ENCODE data around the gene WNT7A.

GRCh38 chr3:13796701-13797460 is 83.0 kb downstream of the WNT7A start:
- TF ChIP-seq YY1 (IDR thresholded peaks at IDR 0.05; ENCODE audit: low read depth) (no peak), ELF1 (IDR thresholded peaks at IDR 0.05) (no peak)

All from SK-N-SH (cell line).